Kidney (tissue), 14 donors: ENCODE results near the gene RARG. TPM values are rescaled to one million over a fixed set of nuclear protein-coding genes. Genes with fewer than 3 reads are reported as not detected.

ENCODE experiments used
- DNase-seq, 5 donors: peaks; one replicate each; pipeline ENCODE4 v3.0.0-alpha.2; 2013 to 2020
- FAIRE-seq: peaks from 2 replicates; lab custom pipeline; 2012; peaks lifted over from hg19 to GRCh38; lab: Jason Lieb, UNC
- H3K27ac ChIP-seq, 2 donors: one replicate each; pipeline ENCODE4 v1.7.0; 2013; ENCODE audit warnings: low read depth in 2 of 2, low read length in 2 of 2, inconsistent platforms in 1 of 2
- H3K27me3 ChIP-seq: one replicate; pipeline ENCODE4 v1.7.1; 2013; ENCODE audit warnings: low read length, inconsistent platforms; ENCODE audit not compliant: control insufficient read depth, insufficient read depth
- H3K36me3 ChIP-seq, 3 donors: one replicate each; pipeline versions ENCODE4 v1.7.0 to v1.7.1; 2013; ENCODE audit warnings: low read length in 3 of 3, control low read depth in 1 of 3, inconsistent platforms in 1 of 3; ENCODE audit not compliant: insufficient read depth in 3 of 3, control insufficient read depth in 2 of 3
- H3K4me1 ChIP-seq, 3 donors: one replicate each; pipeline versions ENCODE4 v1.7.0 to v1.7.1; 2013; ENCODE audit warnings: low read length in 3 of 3, inconsistent platforms in 1 of 3, low read depth in 1 of 3; ENCODE audit not compliant: control insufficient read depth in 2 of 3, insufficient read depth in 2 of 3
- H3K4me3 ChIP-seq, 3 donors: one replicate each; pipeline versions ENCODE4 v1.7.0 to v1.8.1; 2013; ENCODE audit warnings: low read length in 3 of 3, control low read depth in 1 of 3, inconsistent platforms in 1 of 3
- H3K9ac ChIP-seq, 3 donors: one replicate each; pipeline versions ENCODE4 v1.7.0 to v1.7.1; 2013; ENCODE audit warnings: low read length in 3 of 3, control low read depth in 1 of 3, inconsistent platforms in 1 of 3
- H3K9me3 ChIP-seq, 3 donors: one replicate each; pipeline versions ENCODE4 v1.7.0 to v1.7.1; 2013; ENCODE audit warnings: low read length in 3 of 3, control low read depth in 1 of 3, inconsistent platforms in 1 of 3; ENCODE audit not compliant: control insufficient read depth in 2 of 3, insufficient read depth in 1 of 3
- CTCF ChIP-seq: IDR thresholded peaks from 3 replicates; pipeline ENCODE4 v1.5.1; 2012; ENCODE audit warnings: mild to moderate bottlenecking, moderate library complexity, borderline replicate concordance; ENCODE audit not compliant: insufficient read depth; ENCODE audit errors: extremely low read depth
- intact Hi-C: fragments of 100-400 bp; cut with DNase I; formaldehyde crosslinking; loops from one replicate; pipeline ENCODE4 v1.11.1; 2022
- polyA plus RNA-seq: library from polyadenylated mRNA; stranded (reverse); fragments of 350-450 nt; fragmentation: Illumina TruSeq; extraction: RNeasy Lipid Tissue Mini Kit (QIAGEN cat#74804); gene quantifications from one replicate; pipeline ENCODE4 v1.2.3, GENCODE V29; 2014; ENCODE audit warnings: low read depth, low replicate concordance; ENCODE audit not compliant: insufficient read depth
- total RNA-seq: library from RNA; stranded (reverse); fragmentation: NEBNext Ultra II Directional; extraction: Animal tissue kit (Norgen Biotek cat#: 25700); gene quantifications from one replicate; pipeline ENCODE4 v1.2.1, GENCODE V29; 2021
- donor health status: control.
- donor health status: control.
- donor health status: control.
- donor health status: control.
- donor health status: control.
- donor health status: DM: yes; HTN: yes; CAD: no.
- donor health status: Normal renal cell carcinoma (clear cell type).

Gene RARG
- total and polyA plus RNA-seq, 2 donors from 2014 or later: 13.2 to 34.1 TPM

DNA sequence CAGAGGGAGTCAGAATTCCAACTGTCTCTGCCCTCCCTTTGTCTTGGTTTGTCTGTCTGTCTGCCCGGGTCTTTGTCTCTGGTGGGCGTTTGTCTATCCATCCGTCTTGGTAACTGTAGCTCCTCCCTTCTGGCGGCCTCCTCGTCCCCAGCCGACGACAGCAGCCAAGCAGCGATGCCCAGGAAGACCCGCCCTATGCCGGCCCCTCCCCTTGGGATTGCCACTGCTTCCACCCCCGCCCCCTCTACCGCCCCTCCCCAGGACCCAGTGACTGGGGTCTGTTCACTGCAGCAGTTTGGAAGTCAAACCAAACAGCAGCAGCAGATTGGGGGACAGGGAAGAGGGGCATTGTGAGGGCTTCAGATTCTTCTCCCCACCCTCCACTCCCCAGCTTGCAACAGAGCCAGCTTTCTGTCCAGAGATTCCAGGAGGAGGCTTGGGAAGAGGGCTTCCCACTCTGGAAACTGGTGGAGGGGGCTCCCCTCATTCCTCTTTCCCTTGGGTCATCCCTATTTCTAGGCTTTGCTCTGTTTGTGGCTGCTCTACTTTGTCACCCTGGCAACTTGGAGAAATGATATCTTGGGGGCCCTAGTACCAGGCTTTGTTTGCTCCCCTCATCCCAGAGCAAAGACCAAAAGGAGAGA is 2.4 kb upstream of the RARG start:
- FAIRE-seq (no peak), DNase-seq (peak in 3 of 5 donors; percentile 49 to 69 (median 66))
- no peaks in the 10 kb centered on the region for H3K36me3 ChIP-seq
- no peak overlapping the region for H3K9ac ChIP-seq
- no peak for TF ChIP-seq CTCF
- no peak overlapping the region for H3K27ac ChIP-seq
- no peak overlapping the region for H3K4me3 ChIP-seq
- intact Hi-C loops: no loop called here
- H3K9me3 ChIP-seq: no peaks in the 10 kb centered on the region
- H3K27me3 ChIP-seq: no peaks in the 10 kb centered on the region
- H3K4me1 ChIP-seq: peaks cover 0 to 24% (median 7%) of the 10 kb centered on the region in 3 donors

DNA sequence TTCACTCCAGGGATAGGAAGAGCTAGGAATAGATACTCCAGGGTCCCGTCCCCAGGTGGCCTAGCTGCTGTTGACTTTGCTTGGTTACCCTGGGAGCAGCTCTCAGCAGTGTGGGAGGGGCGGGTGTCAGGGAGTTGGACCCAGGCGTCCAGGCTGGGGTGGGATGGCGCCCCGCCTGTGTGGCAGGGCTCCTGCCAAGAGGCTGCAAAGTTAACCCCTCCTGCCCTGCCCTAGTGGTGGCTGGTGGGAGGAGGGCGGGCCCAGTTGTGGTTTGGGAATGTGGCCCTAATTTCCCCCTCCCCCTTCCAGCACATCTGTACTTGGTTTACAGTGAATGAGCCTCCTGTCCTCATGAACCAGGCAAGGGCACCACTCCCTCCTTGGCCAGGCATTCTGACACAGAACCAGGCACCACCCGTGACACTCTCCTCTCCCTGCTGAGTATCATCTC is 1.7 kb upstream of the RARG start:
- H3K27ac ChIP-seq: no peak overlapping the region
- DNase-seq: peak in 1 of 5 donors; percentile 49
- no peak for TF ChIP-seq CTCF

GRCh38 chr12:53232646-53233461 is 845 bp upstream of the RARG start:
- no peak for FAIRE-seq
- peak in 4 of 5 donors; percentile 37 to 88 (median 64) for DNase-seq
- peak overlapping the region; percentile 28 to 64 (median 53) for H3K4me3 ChIP-seq
- H3K36me3 ChIP-seq: no peaks in the 10 kb centered on the region
- peak overlapping the region in 1 of 3 donors; percentile 44 for H3K9ac ChIP-seq
- no peaks in the 10 kb centered on the region for H3K9me3 ChIP-seq
- peaks cover 0 to 24% (median 7%) of the 10 kb centered on the region in 3 donors for H3K4me1 ChIP-seq
- H3K27ac ChIP-seq: peak overlapping the region; percentile 64 to 69
- intact Hi-C loops: no loop called here
- no peak for TF ChIP-seq CTCF
- H3K27me3 ChIP-seq: no peaks in the 10 kb centered on the region

More for the DNA sequence above, 1.7 kb upstream of the RARG start:
- H3K4me3 ChIP-seq: no peak overlapping the region
- FAIRE-seq: no peak
- peak overlapping the region in 2 of 3 donors; percentile 39 to 44 for H3K9ac ChIP-seq
- H3K36me3 ChIP-seq: no peaks in the 10 kb centered on the region
- no peaks in the 10 kb centered on the region for H3K27me3 ChIP-seq
- intact Hi-C loops: no loop called here
- no peaks in the 10 kb centered on the region for H3K9me3 ChIP-seq
- H3K4me1 ChIP-seq: peaks cover 0 to 24% (median 7%) of the 10 kb centered on the region in 3 donors
